Neuronal stem cell (in vitro differentiated cells): Measurements from ENCODE around the gene SLC13A4.

ENCODE experiments used
- DNase-seq: peaks from one replicate; pipeline ENCODE4 v3.0.0-alpha.2; 2013; ENCODE audit warnings: low spot score
- H2AFZ ChIP-seq: one replicate; pipeline ENCODE4 v1.6.1; 2013; ENCODE audit warnings: mild to moderate bottlenecking, low read length, inconsistent platforms
- H2AK5ac ChIP-seq: 2 replicates; pipeline ENCODE4 v1.6.1; 2013; ENCODE audit warnings: low read depth, mild to moderate bottlenecking, inconsistent platforms, low read length, moderate library complexity, mixed read lengths
- H2BK120ac ChIP-seq: 2 replicates; pipeline ENCODE4 v1.6.1; 2013; ENCODE audit warnings: low read depth, mild to moderate bottlenecking, inconsistent platforms, low read length, moderate library complexity, mixed read lengths
- H2BK12ac ChIP-seq: one replicate; pipeline ENCODE4 v1.6.1; 2013; ENCODE audit warnings: low read length, inconsistent platforms
- H2BK15ac ChIP-seq: 2 replicates; pipeline ENCODE4 v1.6.1; 2013; ENCODE audit warnings: mild to moderate bottlenecking, low read length, inconsistent platforms, mixed read lengths
- H2BK5ac ChIP-seq: one replicate; pipeline ENCODE4 v1.6.1; 2013; ENCODE audit warnings: inconsistent platforms, mild to moderate bottlenecking, low read length, moderate library complexity
- H3K14ac ChIP-seq: one replicate; pipeline ENCODE4 v1.6.1; 2013; ENCODE audit warnings: low read length, inconsistent platforms
- H3K18ac ChIP-seq: 2 replicates; pipeline ENCODE4 v1.6.1; 2013; ENCODE audit warnings: low read length, inconsistent platforms
- H3K23ac ChIP-seq: 2 replicates; pipeline ENCODE4 v1.6.1; 2013; ENCODE audit warnings: low read depth, mild to moderate bottlenecking, mixed read lengths, low read length, inconsistent platforms; ENCODE audit not compliant: poor library complexity
- H3K27ac ChIP-seq: replicated peaks from 3 replicates; pipeline ENCODE4 v1.5.1; 2013; ENCODE audit warnings: low read length, inconsistent platforms
- H3K27me3 ChIP-seq, 3 experiments: 2 replicates each; pipeline ENCODE4 v1.6.1; 2013; ENCODE audit warnings: low read length in 3 of 3, mild to moderate bottlenecking in 2 of 3, inconsistent platforms in 1 of 3, low read depth in 1 of 3, mixed read lengths in 1 of 3, moderate library complexity in 1 of 3; ENCODE audit not compliant: control insufficient read depth in 3 of 3, insufficient read depth in 3 of 3
- H3K36me3 ChIP-seq, 2 donors: replicated peaks in 1 of 2; 2 replicates each; pipeline ENCODE4 v1.6.1; 2013; ENCODE audit warnings: low read length in 2 of 2; ENCODE audit not compliant: control insufficient read depth in 2 of 2, insufficient read depth in 2 of 2
- H3K4ac ChIP-seq: 2 replicates; pipeline ENCODE4 v1.6.1; 2013; ENCODE audit warnings: inconsistent platforms, mild to moderate bottlenecking, low read length, moderate library complexity
- H3K4me1 ChIP-seq, 2 donors: 1 replicate in 1 of 2; 2 replicates in 1 of 2; pipeline ENCODE4 v1.6.1; 2013; ENCODE audit warnings: low read length in 2 of 2, low read depth in 1 of 2; ENCODE audit not compliant: control insufficient read depth in 2 of 2, insufficient read depth in 1 of 2
- H3K4me2 ChIP-seq: one replicate; pipeline ENCODE4 v1.6.1; 2013; ENCODE audit warnings: mild to moderate bottlenecking, low read length, inconsistent platforms; ENCODE audit not compliant: insufficient read depth, poor library complexity, severe bottlenecking
- H3K4me3 ChIP-seq, 2 donors: 2 replicates each; pipeline ENCODE4 v1.5.1; 2013; ENCODE audit warnings: low read length in 2 of 2, mild to moderate bottlenecking in 2 of 2, inconsistent platforms in 1 of 2, moderate library complexity in 1 of 2
- H3K79me1 ChIP-seq: one replicate; pipeline ENCODE4 v1.6.1; 2013; ENCODE audit warnings: low read depth, mild to moderate bottlenecking, inconsistent platforms, low read length, moderate library complexity
- H3K9ac ChIP-seq: one replicate; pipeline ENCODE4 v1.6.1; 2013; ENCODE audit warnings: mild to moderate bottlenecking, low read depth, low read length, inconsistent platforms; ENCODE audit not compliant: poor library complexity
- H3K9me3 ChIP-seq, 2 donors: replicated peaks in 1 of 2; 2 replicates each; pipeline versions ENCODE3 to v1.6.1; 2013; ENCODE audit warnings: low read length in 2 of 2, mild to moderate bottlenecking in 2 of 2, inconsistent platforms in 1 of 2, low read depth in 1 of 2, mixed read lengths in 1 of 2, moderate library complexity in 1 of 2; ENCODE audit not compliant: control insufficient read depth in 2 of 2, insufficient read depth in 1 of 2
- H4K8ac ChIP-seq: one replicate; pipeline ENCODE4 v1.6.1; 2013; ENCODE audit warnings: low read depth, mild to moderate bottlenecking, inconsistent platforms, low read length, moderate library complexity
- H4K91ac ChIP-seq: one replicate; pipeline ENCODE4 v1.6.1; 2013; ENCODE audit warnings: low read length, low read depth, mild to moderate bottlenecking, inconsistent platforms; ENCODE audit not compliant: poor library complexity
- WGBS, 2 donors: extraction: QIAGEN DNeasy Blood & Tissue Kit; methylation state at CpG; one replicate each; pipeline ENCODE4 v1.1.7; 2013; ENCODE audit warnings: missing lambda C conversion rate in 2 of 2, mixed read lengths in 1 of 2; ENCODE audit not compliant: insufficient read length in 2 of 2, insufficient replicate concordance in 1 of 2; ENCODE audit errors: extremely low coverage in 2 of 2; 5-methylcytosine and 5-hydroxymethylcytosine counted together

The SLC13A4 gene

GRCh38 chr7:135664046-135664589 is 63.9 kb downstream of the SLC13A4 start:
- Histone ChIP-seq H3K9ac (no peak overlapping the region), H3K14ac (no peak overlapping the region), H3K4me2 (no peak overlapping the region), H3K27me3 (no peaks in the 10 kb centered on the region), H3K23ac (no peak overlapping the region), H3K9me3 (peaks cover 4 to 12% of the 10 kb centered on the region in 2 donors), H3K4me1 (peaks cover 4 to 6% of the 10 kb centered on the region in 2 donors), H2BK5ac (no peak overlapping the region), H4K91ac (no peak overlapping the region), H2BK15ac (no peak overlapping the region), H2AK5ac (no peak overlapping the region), H3K4me3 (peak overlapping the region in 1 of 2 donors; percentile 98), H2AFZ (no peak overlapping the region), H3K18ac (no peak overlapping the region), H3K36me3 (peaks cover 4 to 35% of the 10 kb centered on the region in 2 donors), H2BK120ac (no peak overlapping the region), H3K79me1 (peaks cover 10% of the 10 kb centered on the region), H3K27ac (no peak overlapping the region), H3K4ac (no peak overlapping the region), H2BK12ac (no peak overlapping the region), H4K8ac (no peak overlapping the region)
- no CpG with 5 or more reads among the region's 3 CpGs for WGBS, 2 donors
- no peak for DNase-seq

GRCh38 chr7:135662373-135663114 is 65.4 kb downstream of the SLC13A4 start, which contains the start of gene STMP1:
STMP1 (plus strand) TSS chr7:135662514.
- no peaks in the 10 kb centered on the region for H3K9me3 ChIP-seq
- H4K8ac ChIP-seq = peak within 1 kb of the TSS; percentile 95
- H2AFZ ChIP-seq = peak within 1 kb of the TSS; percentile 92
- no peak within 1 kb of the TSS for H2BK12ac ChIP-seq
- peaks cover 4 to 6% of the 10 kb centered on the region in 2 donors for H3K4me1 ChIP-seq
- peaks cover 0 to 30% of the 10 kb centered on the region in 2 donors for H3K36me3 ChIP-seq
- peak within 1 kb of the TSS; percentile 100 for H3K18ac ChIP-seq
- H3K4me2 ChIP-seq = peak within 1 kb of the TSS; percentile 81
- H3K79me1 ChIP-seq = peaks cover 5% of the 10 kb centered on the region
- no peak within 1 kb of the TSS for H2BK120ac ChIP-seq
- H3K9ac ChIP-seq = peak within 1 kb of the TSS; percentile 99
- DNase-seq = peak; percentile 90
- peak within 1 kb of the TSS; percentile 94 for H3K14ac ChIP-seq
- H3K27me3 ChIP-seq = no peaks in the 10 kb centered on the region
- no peak within 1 kb of the TSS for H2BK5ac ChIP-seq
- H3K27ac ChIP-seq = peak within 1 kb of the TSS; percentile 60
- peak within 1 kb of the TSS; percentile 90 to 98 for H3K4me3 ChIP-seq
- no peak within 1 kb of the TSS for H3K4ac ChIP-seq
- peak within 1 kb of the TSS; percentile 93 for H4K91ac ChIP-seq
- peak within 1 kb of the TSS; percentile 99 for H3K23ac ChIP-seq
- no CpG with 5 or more reads among the region's 60 CpGs for WGBS, 2 donors
- H2BK15ac ChIP-seq = no peak within 1 kb of the TSS
- H2AK5ac ChIP-seq = peak within 1 kb of the TSS; percentile 72

- H3K18ac ChIP-seq = peak overlapping the region; percentile 84
- no peak overlapping the region for H2BK15ac ChIP-seq
- H3K36me3 ChIP-seq = peaks cover 0 to 30% of the 10 kb centered on the region in 2 donors
- peaks cover 4 to 6% of the 10 kb centered on the region in 2 donors for H3K4me1 ChIP-seq
- H2BK120ac ChIP-seq = no peak overlapping the region
- no peak overlapping the region for H2BK12ac ChIP-seq
- no peaks in the 10 kb centered on the region for H3K27me3 ChIP-seq
- H4K8ac ChIP-seq = peak overlapping the region; percentile 95
- H3K27ac ChIP-seq = peak overlapping the region; percentile 33
- whole genome bisulfite sequencing, 2 donors = no CpG with 5 or more reads among the region's 17 CpGs
- H2AFZ ChIP-seq = peak overlapping the region; percentile 92
- no peak overlapping the region for H3K14ac ChIP-seq
- no peak overlapping the region for H4K91ac ChIP-seq
- peak overlapping the region; percentile 32 for H3K9ac ChIP-seq
- peaks cover 5% of the 10 kb centered on the region for H3K79me1 ChIP-seq
- no peaks in the 10 kb centered on the region for H3K9me3 ChIP-seq
- H3K23ac ChIP-seq = peak overlapping the region; percentile 99
- peak overlapping the region; percentile 59 to 98 for H3K4me3 ChIP-seq
- no peak overlapping the region for H3K4ac ChIP-seq
- peak overlapping the region; percentile 72 for H2AK5ac ChIP-seq
- H2BK5ac ChIP-seq = no peak overlapping the region
- H3K4me2 ChIP-seq = peak overlapping the region; percentile 81
- no peak for DNase-seq
Measured at GRCh38 chr7:135662123-135662372, 65.9 kb downstream of the SLC13A4 start.

DNA sequence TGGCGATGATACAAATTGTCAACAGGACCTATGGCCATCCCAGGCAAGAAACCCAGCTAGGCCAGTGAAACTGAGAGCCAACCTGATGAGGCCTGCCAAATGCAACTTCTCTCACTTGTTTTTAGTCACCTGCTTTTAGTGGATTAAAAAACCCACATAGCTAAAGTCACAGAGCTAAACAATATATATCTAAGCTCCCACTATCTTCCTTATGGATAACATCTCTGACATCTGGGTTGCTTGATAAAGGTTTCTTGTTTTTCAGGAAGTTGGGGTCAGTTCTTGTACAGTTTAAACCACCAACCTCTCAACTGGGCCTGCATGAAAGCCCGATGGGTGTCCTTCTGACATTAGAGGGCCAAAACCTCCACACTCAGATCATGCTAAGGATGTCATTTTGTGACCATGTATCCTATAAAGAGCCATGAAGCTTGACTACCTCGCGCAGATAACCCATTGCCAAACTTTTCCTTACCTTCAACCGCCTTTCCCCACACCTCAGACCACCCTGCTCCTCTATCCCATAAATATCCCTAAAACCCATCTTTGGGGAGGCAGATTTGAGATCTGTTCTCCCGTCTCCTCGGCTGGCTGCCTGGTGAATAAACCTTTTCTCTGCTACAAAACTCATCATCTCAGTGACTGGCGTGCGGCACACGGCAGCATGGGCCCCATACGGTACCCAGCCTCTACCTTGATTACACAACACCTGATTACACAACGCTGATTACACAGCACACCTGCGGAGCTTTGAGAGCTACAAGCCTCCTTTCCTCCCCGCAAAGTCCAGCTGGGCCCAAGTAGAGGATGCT is 66.5 kb downstream of the SLC13A4 start:
- no peak overlapping the region for H2BK120ac ChIP-seq
- H2AFZ ChIP-seq = peak overlapping the region; percentile 92
- peaks cover 4 to 6% of the 10 kb centered on the region in 2 donors for H3K4me1 ChIP-seq
- DNase-seq = no peak
- peak overlapping the region; percentile 33 for H3K27ac ChIP-seq
- H2BK5ac ChIP-seq = no peak overlapping the region
- H3K18ac ChIP-seq = peak overlapping the region; percentile 84
- H2AK5ac ChIP-seq = peak overlapping the region; percentile 72
- no peak overlapping the region for H2BK15ac ChIP-seq
- H4K8ac ChIP-seq = peak overlapping the region; percentile 95
- H2BK12ac ChIP-seq = no peak overlapping the region
- peak overlapping the region; percentile 59 to 98 for H3K4me3 ChIP-seq
- no peak overlapping the region for H3K4ac ChIP-seq
- peaks cover 5% of the 10 kb centered on the region for H3K79me1 ChIP-seq
- H3K36me3 ChIP-seq = peaks cover 0 to 26% of the 10 kb centered on the region in 2 donors
- no peak overlapping the region for H3K14ac ChIP-seq
- no peaks in the 10 kb centered on the region for H3K27me3 ChIP-seq
- no peak overlapping the region for H4K91ac ChIP-seq
- 100% methylated on average over 1 of the region's 14 CpGs; no CpG with 5 or more reads in 1 of the 2 donors for WGBS, 2 donors
- peak overlapping the region; percentile 32 for H3K9ac ChIP-seq
- no peaks in the 10 kb centered on the region for H3K9me3 ChIP-seq
- H3K23ac ChIP-seq = no peak overlapping the region
- H3K4me2 ChIP-seq = peak overlapping the region; percentile 81
